Heart left ventricle (tissue), 16 donors: ENCODE data around the gene COL23A1. TPM values are rescaled to one million over a fixed set of nuclear protein-coding genes. Genes with fewer than 3 reads are reported as not detected.
A peak's percentile ranks its signal among the peaks of the same experiment; 100 is the strongest.

Source experiments
- ATAC-seq, 4 donors: fragments of 200-7000 bp; cut with Tn5 transposase; one replicate each; pipeline ENCODE4 v1.9.1; 2020 to 2022; ENCODE audit warnings: moderate library complexity in 4 of 4, mild to moderate bottlenecking in 3 of 4, moderate number of reproducible peaks in 1 of 4
- DNase-seq, 5 donors: peaks; one replicate each; pipeline ENCODE4 v3.0.0-alpha.2; 2020
- H3K27ac ChIP-seq, 12 donors: fragments of 200-600 bp; sonication (generic) in 4 of 12; one replicate each; pipeline versions ENCODE4 v1.5.0 to v1.8.0; 2016 to 2022; ENCODE audit warnings: mild to moderate bottlenecking in 2 of 12
- H3K27me3 ChIP-seq, 9 donors: fragments of 200-600 bp; sonication (generic) in 2 of 9; one replicate each; pipeline versions ENCODE4 v1.5.1 to v1.8.0; 2016 to 2022; ENCODE audit warnings: mild to moderate bottlenecking in 3 of 9
- H3K36me3 ChIP-seq, 9 donors: fragments of 200-600 bp; sonication (generic) in 2 of 9; one replicate each; pipeline versions ENCODE4 v1.5.0 to v1.8.0; 2018 to 2022; ENCODE audit warnings: mild to moderate bottlenecking in 2 of 9
- H3K4me1 ChIP-seq, 12 donors: fragments of 200-600 bp; sonication (generic) in 4 of 12; one replicate each; pipeline versions ENCODE4 v1.5.0 to v1.8.0; 2016 to 2022; ENCODE audit warnings: mild to moderate bottlenecking in 3 of 12
- H3K4me3 ChIP-seq, 12 donors: fragments of 200-600 bp; sonication (generic) in 4 of 12; one replicate each; pipeline versions ENCODE4 v1.5.0 to v1.8.0; 2017 to 2022; ENCODE audit warnings: mild to moderate bottlenecking in 9 of 12, moderate library complexity in 4 of 12
- H3K9me3 ChIP-seq, 12 donors: fragments of 200-600 bp; sonication (generic) in 4 of 12; one replicate each; pipeline versions ENCODE4 v1.5.0 to v1.8.0; 2016 to 2022; ENCODE audit warnings: mild to moderate bottlenecking in 1 of 12
- POLR2A ChIP-seq, 2 donors: fragments of 450-650 bp; IDR thresholded peaks; one replicate each; pipeline ENCODE4 v1.6.1; 2017; ENCODE audit warnings: antibody characterized with exemption in 2 of 2, mild to moderate bottlenecking in 2 of 2, moderate library complexity in 2 of 2
- WGBS, 4 donors: extraction: QIAGEN DNeasy Blood & Tissue Kit in 2 of 4; methylation state at CpG; one replicate each; pipeline versions ENCODE4 v1.1.5 to v1.1.7; 2013 to 2018; 5-methylcytosine and 5-hydroxymethylcytosine counted together
- intact Hi-C, 10 donors: fragments of 100-400 bp; cut with DNase I; formaldehyde crosslinking; loops; one replicate each; pipeline versions ENCODE4 v1.11.1 to v1.14.2; 2022
- polyA plus RNA-seq, 2 donors: library from polyadenylated mRNA; stranded (reverse); fragments of 200-250 nt; gene quantifications; one replicate each; pipeline ENCODE4 v1.2.3, GENCODE V29; 2013
- total RNA-seq, 9 donors: library from RNA; depleted of rRNA in 2 of 9; stranded (reverse); fragments of >200 nt in 2 of 9; fragmentation: NEBNext Ultra II Directional in 3 of 9; extraction: Animal tissue kit (Norgen Biotek cat#: 25700) in 3 of 9; gene quantifications; one replicate each; pipeline versions ENCODE4 v1.1.0 to v1.2.4, GENCODE V29; 2016 to 2023
- TF ChIP-seq, protein P1 (sequence below), 12 donors: fragments of 200-600 bp; sonication (generic) in 4 of 12; IDR thresholded peaks; one replicate each; pipeline versions ENCODE4 v1.5.0 to v1.8.0; 2018 to 2022; ENCODE audit warnings: antibody characterized with exemption in 12 of 12, mild to moderate bottlenecking in 5 of 12
- donor health status: ischemic (EF 13 %, LVEDD 7.1; RV severe dilation, severe dysfunction).
- donor health status: healthy with polysubstance abuse.
- donor health status: DM: no; HTN: yes; CAD: no.
- donor health status: DM: no; HTN: no; CAD: no.
- donor health status: ischemic (EF 25% LVEDD 6.9; RV normal size, moderate dysfunction).
- donor health status: ischemic (EF 25% LVEDD 5.7; RV mildly dilated, moderate dysfunction).
- donor health status: healthy.
- donor health status: DM: yes; HTN: yes; CAD: no.
- donor health status: ischemic (EF 35%, LVEDD 5.7; RV mildly dilated, moderate dysfunction).
- donor health status: nonischemic (EF 11% LVEDD 7.7; RV severe dilation, severe dysfunction).
- donor health status: DM: yes; HTN: yes; CAD: no.
- donor health status: PGD.
- donor health status: ischemic (EF 29% LVEDD 5.4; RV normal size, mild dysfunction).
- donor health status: nonischemic (EF 23%, LVEDD 6.1; RV moderate dilation, normal function).

The COL23A1 gene
- total and polyA plus RNA-seq, 11 donors, result 6.0 to 33.0 (median 18.8) TPM

DNA sequence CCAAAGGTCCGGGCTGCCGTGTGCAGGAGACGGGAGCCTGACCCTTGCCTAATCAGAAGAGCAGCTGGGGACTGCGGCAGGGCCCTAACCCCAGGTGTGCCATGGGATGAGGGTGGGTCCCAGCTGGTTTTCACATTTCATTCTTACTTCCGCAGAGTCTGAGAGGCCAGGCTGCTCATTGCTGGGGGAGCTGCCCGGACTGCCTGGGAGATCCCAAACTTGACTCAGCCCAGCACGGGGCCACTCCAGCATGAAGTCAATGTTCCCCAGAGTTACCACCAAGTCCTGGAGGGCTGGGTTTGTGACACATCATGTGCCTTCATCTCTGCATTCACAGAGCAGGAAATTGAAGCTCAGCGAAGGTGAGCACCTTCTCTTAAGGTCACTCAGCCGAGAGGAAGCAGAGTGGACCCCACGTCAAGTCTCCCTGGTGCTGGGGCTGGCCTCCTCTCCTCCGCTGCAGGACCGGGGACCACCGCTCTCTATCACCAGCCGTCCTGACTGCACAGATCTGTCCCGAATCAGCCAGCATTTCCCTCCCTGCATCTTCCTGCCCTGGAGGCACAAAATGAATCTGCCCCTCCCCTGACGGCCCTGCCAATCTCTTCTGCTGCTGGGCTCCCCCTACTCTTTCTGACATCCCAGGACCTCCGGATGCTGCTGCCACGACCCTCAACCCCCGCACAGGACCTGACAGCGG lies 303.0 kb downstream of the COL23A1 start:
- H3K27ac ChIP-seq, result no peak overlapping the region
- intact Hi-C loops, result loop anchor here in 5 of 10 donors (5.0 to 10.0 kb wide), 7 partner anchors 138 to 558 kb away; no protein-coding TSS in a partner anchor
- ATAC-seq (no peak), DNase-seq (no peak)
- 67 to 77% (median 71%) methylated on average over 19 to 20 of the region's 20 CpGs for WGBS, 4 donors
- peaks cover 0 to 21% (median 0%) of the 10 kb centered on the region in 9 donors for H3K27me3 ChIP-seq
- no peak overlapping the region for H3K4me3 ChIP-seq
- peaks cover 0 to 11% (median 1%) of the 10 kb centered on the region in 12 donors for H3K4me1 ChIP-seq
- H3K9me3 ChIP-seq, result peaks cover 0 to 12% (median 6%) of the 10 kb centered on the region in 12 donors
- H3K36me3 ChIP-seq, result no peaks in the 10 kb centered on the region
- TF ChIP-seq, protein P1, sequence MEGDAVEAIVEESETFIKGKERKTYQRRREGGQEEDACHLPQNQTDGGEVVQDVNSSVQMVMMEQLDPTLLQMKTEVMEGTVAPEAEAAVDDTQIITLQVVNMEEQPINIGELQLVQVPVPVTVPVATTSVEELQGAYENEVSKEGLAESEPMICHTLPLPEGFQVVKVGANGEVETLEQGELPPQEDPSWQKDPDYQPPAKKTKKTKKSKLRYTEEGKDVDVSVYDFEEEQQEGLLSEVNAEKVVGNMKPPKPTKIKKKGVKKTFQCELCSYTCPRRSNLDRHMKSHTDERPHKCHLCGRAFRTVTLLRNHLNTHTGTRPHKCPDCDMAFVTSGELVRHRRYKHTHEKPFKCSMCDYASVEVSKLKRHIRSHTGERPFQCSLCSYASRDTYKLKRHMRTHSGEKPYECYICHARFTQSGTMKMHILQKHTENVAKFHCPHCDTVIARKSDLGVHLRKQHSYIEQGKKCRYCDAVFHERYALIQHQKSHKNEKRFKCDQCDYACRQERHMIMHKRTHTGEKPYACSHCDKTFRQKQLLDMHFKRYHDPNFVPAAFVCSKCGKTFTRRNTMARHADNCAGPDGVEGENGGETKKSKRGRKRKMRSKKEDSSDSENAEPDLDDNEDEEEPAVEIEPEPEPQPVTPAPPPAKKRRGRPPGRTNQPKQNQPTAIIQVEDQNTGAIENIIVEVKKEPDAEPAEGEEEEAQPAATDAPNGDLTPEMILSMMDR (IDR thresholded peaks at IDR 0.05), result no peak
- TF ChIP-seq POLR2A (IDR thresholded peaks at IDR 0.05), result no peak

DNA sequence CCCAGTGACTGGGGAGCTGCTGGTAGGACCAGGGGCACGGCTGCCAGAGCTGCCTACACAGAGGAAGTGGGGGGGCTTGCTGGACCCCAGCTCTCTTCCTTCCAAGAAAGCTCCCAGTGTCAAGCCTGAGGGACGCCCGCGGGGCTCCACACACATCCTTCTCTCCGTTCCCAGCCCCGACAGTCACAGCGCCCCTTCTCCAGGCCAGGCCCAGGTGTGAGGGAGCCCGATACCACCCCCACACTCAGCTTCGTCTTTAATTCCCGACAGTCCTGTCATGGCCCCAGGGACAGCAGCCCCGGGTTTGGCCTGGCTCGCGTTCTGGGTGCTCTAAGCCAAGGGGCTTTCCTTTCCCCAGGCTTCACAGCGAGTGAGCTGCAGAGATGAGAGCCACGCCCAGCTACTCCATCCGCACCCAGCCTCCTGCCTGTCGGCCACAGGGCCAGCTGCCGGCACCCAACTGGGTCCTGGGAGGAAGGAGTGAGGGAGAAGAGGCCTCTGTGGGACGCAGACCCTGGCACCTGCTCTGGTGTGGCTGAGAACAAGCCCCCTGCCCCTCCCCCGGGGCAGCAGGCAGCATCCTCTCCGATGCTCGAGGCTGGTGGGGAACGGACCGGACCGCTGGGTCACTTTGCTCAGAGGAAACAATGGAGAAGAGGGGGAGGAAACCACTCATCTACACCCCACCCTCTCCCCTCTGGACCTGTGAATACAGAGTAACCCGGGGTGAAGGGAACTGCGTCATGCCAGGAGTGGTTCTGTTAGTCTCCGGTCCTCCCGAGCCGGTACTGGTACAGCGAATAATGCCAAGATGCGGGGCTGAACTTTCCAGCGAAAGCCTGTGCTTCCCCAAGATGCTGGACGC lies 303.7 kb downstream of the COL23A1 start:
- peaks cover 0 to 12% (median 6%) of the 10 kb centered on the region in 12 donors for H3K9me3 ChIP-seq
- DNase-seq, result peak in 1 of 5 donors; percentile 29
- no peak for TF ChIP-seq POLR2A (IDR thresholded peaks at IDR 0.05)
- TF ChIP-seq, protein P1 (IDR thresholded peaks at IDR 0.05), result no peak
- 82 to 90% (median 85%) methylated on average over 31 to 34 of the region's 34 CpGs for WGBS, 4 donors
- peaks cover 0 to 11% (median 1%) of the 10 kb centered on the region in 12 donors for H3K4me1 ChIP-seq
- H3K4me3 ChIP-seq, result no peak overlapping the region
- ATAC-seq, result peak in 1 of 4 donors; percentile 3
- H3K27ac ChIP-seq, result no peak overlapping the region
- peaks cover 0 to 21% (median 0%) of the 10 kb centered on the region in 9 donors for H3K27me3 ChIP-seq
- H3K36me3 ChIP-seq, result no peaks in the 10 kb centered on the region
- intact Hi-C loops, result loop anchor here in 5 of 10 donors (5.0 to 10.0 kb wide), 7 partner anchors 138 to 558 kb away; no protein-coding TSS in a partner anchor

GRCh38 chr5:178285399-178286225 lies 304.6 kb downstream of the COL23A1 start:
- WGBS, 4 donors, result 74 to 80% (median 76%) methylated on average over 17 to 19 of the region's 19 CpGs
- H3K4me3 ChIP-seq, result no peak overlapping the region
- peaks cover 0 to 18% (median 0%) of the 10 kb centered on the region in 9 donors for H3K27me3 ChIP-seq
- peak overlapping the region in 5 of 12 donors; percentile 39 to 64 (median 51) for H3K27ac ChIP-seq
- intact Hi-C loops, result loop anchor here in 5 of 10 donors (2.0 to 10.0 kb wide), 8 partner anchors 43 to 559 kb away; no protein-coding TSS in a partner anchor
- H3K36me3 ChIP-seq, result no peaks in the 10 kb centered on the region
- TF ChIP-seq, protein P1 (IDR thresholded peaks at IDR 0.05), result no peak
- no peak for TF ChIP-seq POLR2A (IDR thresholded peaks at IDR 0.05)
- peaks cover 0 to 12% (median 6%) of the 10 kb centered on the region in 12 donors for H3K9me3 ChIP-seq
- peaks cover 0 to 13% (median 1%) of the 10 kb centered on the region in 12 donors for H3K4me1 ChIP-seq
- ATAC-seq, result peak in 3 of 4 donors; percentile 14 to 47 (median 31)
- DNase-seq, result peak in 2 of 5 donors; percentile 14 to 56
